Measurements from ENCODE around the gene INPP1.

Gene INPP1

GRCh38 chr2:190405995-190406394 is 62.6 kb downstream of the INPP1 start:
- H3K27ac ChIP-seq, result no peak overlapping the region
- DNase-seq (ENCODE audit: low read depth, low spot score), result no peak

GRCh38 chr2:190406805-190407204 is 63.4 kb downstream of the INPP1 start:
- H3K27ac ChIP-seq, result no peak overlapping the region
- no peak for DNase-seq (ENCODE audit: low read depth, low spot score)

- no peak for DNase-seq (ENCODE audit: low read depth, low spot score)
- peak overlapping the region; percentile 42 for H3K27ac ChIP-seq
Observed at GRCh38 chr2:190407246-190407661, 63.9 kb downstream of the INPP1 start.

- peak within 1 kb of the TSS; percentile 42 for H3K27ac ChIP-seq
Observed at GRCh38 chr2:190407662-190408537, 64.5 kb downstream of the INPP1 start, which contains the start of gene MFSD6. TSS of gene MFSD6 (plus strand) at chr2:190408355. CDS start at chr2:190436030, 27,675 bp downstream.

GRCh38 chr2:190408538-190409271 is 65.3 kb downstream of the INPP1 start:
- no peak for DNase-seq (ENCODE audit: low read depth, low spot score)
- peak overlapping the region; percentile 42 for H3K27ac ChIP-seq

More at GRCh38 chr2:190407662-190408537, 64.5 kb downstream of the INPP1 start, which contains the start of gene MFSD6:
- DNase-seq (ENCODE audit: low read depth, low spot score), result no peak

- no peak overlapping the region for H3K27ac ChIP-seq
Observed at GRCh38 chr2:190409616-190410015, 66.2 kb downstream of the INPP1 start.

GRCh38 chr2:190410166-190410565 is 66.8 kb downstream of the INPP1 start:
- no peak overlapping the region for H3K27ac ChIP-seq
- no peak for DNase-seq (ENCODE audit: low read depth, low spot score)

More at GRCh38 chr2:190409616-190410015, 66.2 kb downstream of the INPP1 start:
- DNase-seq (ENCODE audit: low read depth, low spot score), result no peak

GRCh38 chr2:190412966-190413365 is 69.6 kb downstream of the INPP1 start:
- H3K27ac ChIP-seq, result peak overlapping the region; percentile 39
- DNase-seq (ENCODE audit: low read depth, low spot score), result no peak

- H3K27ac ChIP-seq, result peak overlapping the region; percentile 39
- DNase-seq (ENCODE audit: low read depth, low spot score), result peak; percentile 64
Observed at GRCh38 chr2:190413421-190413820, 70.0 kb downstream of the INPP1 start.

- H3K27ac ChIP-seq, result no peak overlapping the region
Observed at GRCh38 chr2:190415251-190415650, 71.9 kb downstream of the INPP1 start.

GRCh38 chr2:190415794-190416775 is 72.7 kb downstream of the INPP1 start:
- DNase-seq (ENCODE audit: low read depth, low spot score), result no peak
- H3K27ac ChIP-seq, result no peak overlapping the region

More at GRCh38 chr2:190415251-190415650, 71.9 kb downstream of the INPP1 start:
- no peak for DNase-seq (ENCODE audit: low read depth, low spot score)

- H3K27ac ChIP-seq, result no peak overlapping the region
- DNase-seq (ENCODE audit: low read depth, low spot score), result no peak
Observed at GRCh38 chr2:190417045-190417842, 73.9 kb downstream of the INPP1 start.

GRCh38 chr2:190418727-190419126 is 75.3 kb downstream of the INPP1 start:
- DNase-seq (ENCODE audit: low read depth, low spot score), result no peak
- H3K27ac ChIP-seq, result peak overlapping the region; percentile 19

- H3K27ac ChIP-seq, result no peak overlapping the region
- no peak for DNase-seq (ENCODE audit: low read depth, low spot score)
Observed at GRCh38 chr2:190420801-190421200, 77.4 kb downstream of the INPP1 start.

All from epithelial cell of prostate (primary cell).